GM18511 (cell line): ENCODE data around the gene OVOL3.

Experiments
- ATAC-seq: cut with Tn5 transposase; IDR thresholded peaks from one replicate; pipeline ENCODE4 v1.9.1; 2021; ENCODE audit warnings: mild to moderate bottlenecking, moderate library complexity; ENCODE audit not compliant: unreplicated experiment

The OVOL3 gene

DNA sequence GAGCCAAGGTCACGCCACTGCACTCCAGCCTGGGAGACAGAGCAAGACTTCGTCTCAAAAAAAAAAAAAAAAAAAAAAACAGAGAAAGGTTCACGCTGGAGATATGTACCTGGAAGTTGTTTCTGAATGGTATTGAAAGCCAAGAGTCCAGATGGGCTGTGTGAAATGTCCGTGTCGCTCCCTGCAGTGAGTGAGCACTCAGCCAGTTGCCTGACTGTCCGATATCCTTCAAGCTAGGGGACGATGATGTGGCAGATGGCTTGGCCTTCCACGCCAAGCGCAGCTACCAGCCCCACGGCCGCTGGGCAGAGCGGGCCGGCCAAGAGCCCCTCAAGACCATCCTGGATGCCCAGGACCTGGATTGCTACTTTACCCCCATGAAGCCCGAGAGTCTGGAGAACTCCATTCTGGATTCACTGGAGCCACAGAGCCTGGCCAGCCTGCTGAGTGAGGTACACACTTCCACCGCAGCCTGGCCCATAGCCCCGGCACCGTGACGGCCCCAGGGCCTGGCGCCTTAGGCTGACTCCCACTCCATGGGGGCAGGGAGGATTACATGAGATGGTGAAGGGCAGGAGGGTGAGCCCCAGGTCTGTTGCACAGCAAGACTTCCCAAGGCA, 11.7 kb upstream of the OVOL3 start:
- no peak for ATAC-seq

- ATAC-seq, result no peak
Observed at GRCh38 chr19:36100476-36100875, 10.5 kb upstream of the OVOL3 start.

- no peak for ATAC-seq
Observed at GRCh38 chr19:36101550-36102327, 9.2 kb upstream of the OVOL3 start.

- ATAC-seq, result no peak
Observed at GRCh38 chr19:36103040-36103626, 7.8 kb upstream of the OVOL3 start.

DNA sequence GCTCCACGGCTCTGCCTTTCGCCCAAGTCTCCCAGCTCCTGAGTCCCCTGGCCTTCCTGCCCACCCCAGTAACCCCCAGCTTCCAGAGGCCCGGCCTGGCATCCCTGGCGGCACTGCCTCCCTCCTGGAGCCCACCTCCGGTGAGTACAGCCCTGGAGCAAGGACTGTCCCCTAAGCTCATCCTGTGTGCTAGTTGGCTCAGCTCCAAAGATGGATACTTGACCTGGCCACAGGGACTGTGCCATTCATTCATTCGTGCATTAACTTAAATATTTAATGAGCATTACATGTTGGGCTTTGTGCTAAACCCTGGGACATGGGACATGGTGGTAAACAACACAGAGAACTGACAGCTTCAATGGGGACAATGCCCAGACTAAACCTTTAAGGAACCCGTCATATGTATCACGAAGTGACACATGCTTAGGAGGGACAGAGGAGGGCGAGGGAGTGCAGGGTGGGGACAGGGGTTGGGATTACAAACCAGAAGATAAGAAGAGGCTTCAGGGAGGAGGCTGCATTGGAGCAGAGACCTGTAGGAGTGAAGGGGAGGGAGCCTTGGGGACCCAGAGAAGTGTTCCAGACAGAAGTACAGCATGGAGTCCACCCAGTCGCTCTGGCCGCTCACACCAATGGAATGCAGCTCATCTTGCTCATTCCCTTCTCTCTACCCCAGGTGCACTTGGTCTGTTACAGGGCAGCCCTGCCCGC, 6.9 kb upstream of the OVOL3 start:
- no peak for ATAC-seq

- ATAC-seq, result no peak
Observed at GRCh38 chr19:36106441-36106840, 4.5 kb upstream of the OVOL3 start.

DNA sequence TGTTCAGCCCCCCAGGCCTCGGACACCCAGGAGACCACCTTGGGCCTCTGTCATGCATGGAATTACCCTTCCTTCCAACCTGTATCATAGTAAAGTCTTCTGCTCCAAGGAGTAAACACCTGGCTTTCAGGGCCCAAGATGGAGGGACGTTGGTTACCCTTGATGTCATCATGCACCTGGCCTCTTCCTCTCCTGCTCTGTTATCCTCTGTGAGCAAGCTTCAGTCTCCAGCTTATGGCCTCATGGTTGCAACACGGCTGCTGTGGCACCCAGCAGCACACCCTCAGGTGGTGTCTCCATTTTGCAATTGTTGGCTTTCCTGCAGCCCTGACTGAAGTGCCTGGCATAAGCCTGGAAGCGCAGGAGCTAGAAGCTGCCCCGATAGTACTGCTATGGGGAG, 4.0 kb upstream of the OVOL3 start:
- ATAC-seq, result no peak

DNA sequence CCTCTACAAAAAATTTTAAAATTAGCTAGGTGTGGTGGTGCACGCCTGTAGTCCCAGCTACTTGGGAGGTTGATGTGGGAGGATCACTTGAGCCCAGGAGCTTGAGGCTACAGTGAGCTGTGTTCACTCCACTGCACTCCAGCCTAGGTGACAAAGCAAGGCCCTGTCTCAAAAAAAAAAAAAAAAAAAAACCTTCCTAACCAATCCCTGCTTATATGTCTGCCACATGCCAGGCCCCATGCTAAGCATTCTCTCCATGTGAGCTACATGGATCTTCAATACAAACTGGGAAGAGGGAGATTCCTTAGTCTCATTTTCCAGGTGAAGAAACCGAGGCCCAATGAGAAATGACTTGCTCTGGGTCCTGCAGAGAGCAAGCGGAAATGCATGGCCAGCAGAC, 2.3 kb upstream of the OVOL3 start:
- ATAC-seq, result no peak

DNA sequence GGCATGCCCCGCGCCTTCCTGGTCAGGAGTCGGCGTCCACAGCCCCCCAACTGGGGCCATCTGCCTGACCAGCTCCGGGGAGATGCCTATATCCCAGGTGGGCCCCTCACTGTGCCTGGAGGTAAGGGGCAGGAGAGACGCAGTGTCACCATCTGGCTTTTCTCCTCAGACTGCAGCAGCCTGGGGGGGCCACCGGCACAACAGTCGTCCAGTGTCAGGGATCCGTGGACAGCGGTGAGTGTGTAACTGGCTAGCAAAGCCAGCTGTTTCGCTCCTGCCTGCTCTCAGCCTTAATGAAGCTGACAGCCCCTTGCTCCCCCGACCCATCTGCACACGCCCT, 227 bp downstream of the OVOL3 start:
- ATAC-seq, result no peak

DNA sequence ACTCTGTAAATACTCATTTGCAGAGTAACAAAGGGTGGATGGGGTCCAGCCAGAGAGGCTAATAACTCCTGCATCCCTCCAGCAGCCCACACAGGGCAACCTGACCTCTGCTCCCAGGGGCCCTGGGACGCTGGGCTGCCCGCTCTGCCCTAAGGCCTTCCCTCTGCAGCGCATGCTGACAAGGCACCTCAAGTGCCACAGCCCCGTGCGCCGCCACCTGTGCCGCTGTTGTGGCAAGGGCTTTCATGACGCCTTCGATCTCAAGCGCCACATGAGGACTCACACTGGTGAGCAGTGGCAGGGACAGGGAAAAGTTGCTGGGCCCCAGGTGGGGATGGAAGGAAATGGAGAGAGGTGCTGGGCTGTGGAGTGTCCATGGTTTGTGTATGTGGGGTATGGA, 1.7 kb downstream of the OVOL3 start:
- ATAC-seq, result no peak

GRCh38 chr19:36113425-36113824, 2.5 kb downstream of the OVOL3 start:
- ATAC-seq, result no peak

- peak; percentile 4 for ATAC-seq
Observed at GRCh38 chr19:36113894-36114720, 3.2 kb downstream of the OVOL3 start.

DNA sequence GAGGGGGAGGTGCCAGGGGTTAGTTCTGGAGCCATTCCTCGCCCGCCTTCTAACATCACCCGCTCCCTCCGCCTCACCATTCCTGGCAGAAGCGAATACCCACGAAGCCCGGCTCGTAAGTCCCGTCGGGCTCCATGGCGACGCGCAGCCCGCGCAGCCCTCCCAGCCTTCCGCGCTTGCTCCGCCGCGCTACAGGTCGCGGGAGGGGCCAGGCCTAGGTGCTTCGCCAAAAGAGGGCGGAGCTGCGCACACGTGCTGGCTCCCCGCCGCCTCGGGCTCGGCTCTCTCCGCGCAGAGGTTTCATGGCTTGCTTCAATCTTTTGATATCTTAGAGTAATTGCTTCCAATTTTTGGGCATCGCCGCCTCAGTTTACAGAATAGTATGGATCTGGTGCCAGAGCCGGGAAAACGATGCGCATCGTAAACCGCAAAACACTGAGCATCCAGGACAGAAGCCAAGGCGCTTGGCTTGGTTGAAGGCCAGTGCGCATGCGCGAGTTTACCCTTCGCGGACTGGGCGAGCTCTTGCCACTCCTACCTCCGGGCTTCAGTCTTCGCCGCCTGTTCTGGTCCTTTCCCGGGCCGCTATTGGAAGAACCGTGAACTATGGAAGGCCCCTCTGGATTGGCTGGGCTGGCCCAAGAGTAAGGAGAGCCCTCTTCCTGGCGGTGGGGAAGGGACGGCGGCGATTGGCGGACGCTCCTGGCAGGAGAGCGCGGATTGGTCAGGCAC, 3.9 kb downstream of the OVOL3 start, which contains the start of gene POLR2I:
Gene POLR2I (minus strand): TSS at position 155 of the 732 bp plus-strand sequence. CDS start 19 bp downstream, at position 136.
- peak; percentile 84 for ATAC-seq

GRCh38 chr19:36115453-36116343, 4.8 kb downstream of the OVOL3 start, which contains the start of gene TBCB:
TBCB (plus strand) TSS chr19:36115468; CDS start chr19:36115561, 93 bp downstream.
- peak; percentile 35 for ATAC-seq

DNA sequence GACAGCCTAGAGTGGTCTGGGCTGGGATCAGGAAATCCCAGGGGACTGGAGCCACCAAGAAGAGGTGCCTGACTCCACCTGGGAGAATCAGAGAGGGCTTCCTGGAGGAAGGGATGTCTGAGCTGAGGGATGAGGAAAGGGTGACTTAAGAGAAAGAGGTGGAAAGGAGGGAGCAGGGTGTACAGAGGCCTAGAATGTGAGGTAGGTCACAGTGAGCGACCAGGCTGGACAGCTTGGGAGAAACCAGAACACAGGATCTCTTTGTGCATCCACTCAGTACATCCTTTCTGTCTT, 5.3 kb downstream of the OVOL3 start:
- no peak for ATAC-seq

GRCh38 chr19:36120092-36120983, 9.4 kb downstream of the OVOL3 start:
- ATAC-seq, result no peak

DNA sequence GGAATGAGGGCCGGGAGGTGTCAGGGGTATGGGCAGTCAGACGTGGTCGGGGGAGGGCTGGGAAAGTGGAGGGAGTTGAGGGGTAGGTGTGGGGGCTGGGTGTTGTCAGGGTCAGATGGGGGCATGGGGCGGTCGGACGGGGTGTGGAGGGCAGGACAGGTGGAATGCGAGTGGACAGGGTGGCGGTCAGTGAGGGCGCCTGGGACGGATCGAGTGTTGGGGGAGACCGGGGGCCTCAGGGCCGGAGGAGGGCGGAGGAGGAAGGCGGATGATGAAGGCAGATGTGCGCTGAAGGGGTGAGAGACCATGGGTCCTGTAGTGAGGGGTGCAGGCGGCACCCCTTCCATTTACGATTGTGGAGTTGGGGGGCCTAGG, 10.0 kb downstream of the OVOL3 start:
- no peak for ATAC-seq

DNA sequence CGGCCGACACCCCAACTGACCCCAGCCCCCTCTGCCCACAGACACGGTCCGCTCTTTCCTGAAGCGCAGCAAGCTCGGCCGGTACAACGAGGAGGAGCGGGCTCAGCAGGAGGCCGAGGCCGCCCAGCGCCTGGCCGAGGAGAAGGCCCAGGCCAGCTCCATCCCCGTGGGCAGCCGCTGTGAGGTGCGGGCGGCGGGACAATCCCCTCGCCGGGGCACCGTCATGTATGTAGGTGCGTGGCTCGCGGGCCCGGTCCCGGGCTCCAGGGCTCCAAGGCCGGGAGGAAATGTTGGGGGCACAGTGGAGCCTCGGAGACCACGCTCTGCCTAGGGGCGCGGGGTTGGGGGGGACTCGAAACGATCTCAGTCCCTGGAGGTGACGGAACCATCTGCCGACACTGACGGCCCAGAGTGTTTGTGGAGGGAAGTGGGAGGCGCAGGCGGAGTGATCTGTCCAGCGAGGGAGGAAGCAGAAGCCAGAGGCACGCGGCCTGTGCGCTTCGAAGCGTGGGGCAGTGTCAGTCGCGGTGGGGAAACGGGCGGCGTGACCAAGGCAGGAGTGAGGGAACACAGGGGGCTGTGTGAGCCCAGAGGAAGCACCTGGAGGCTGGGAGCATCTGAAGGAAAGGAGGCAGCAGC, 10.7 kb downstream of the OVOL3 start:
- no peak for ATAC-seq
